Measurements from ENCODE around the gene FBH1. TPM values are rescaled to one million over a fixed set of nuclear protein-coding genes. Genes with fewer than 3 reads are reported as not detected.

Gene FBH1
- total RNA-seq (76.5 TPM), polyA plus RNA-seq (ENCODE audit: insufficient read depth, low read depth, low replicate concordance) (70.7 TPM)
- long read RNA-seq, donor 1, transcript FBH1-201 (21 exons, 3,560 nt) = major isoform, 5 of 11 reads
- long read RNA-seq, donor 1, partial matches to known transcripts = 5 of 11 reads
- long read RNA-seq, donor 1, other reads (novel, unspliced or antisense) = 0 of 11 reads
- long read RNA-seq, donor 2, partial matches to known transcripts = 21 of 24 reads
- long read RNA-seq, donor 2, other reads (novel, unspliced or antisense) = 0 of 24 reads
- long read RNA-seq, donor 3, partial matches to known transcripts = 22 of 27 reads
- long read RNA-seq, donor 3, other reads (novel, unspliced or antisense) = 0 of 27 reads
- long read RNA-seq, donor 4, transcript FBH1-201 (21 exons, 3,560 nt) = major isoform, 8 of 28 reads
- long read RNA-seq, donor 4, partial matches to known transcripts = 19 of 28 reads
- long read RNA-seq, donor 4, other reads (novel, unspliced or antisense) = 0 of 28 reads
- long read RNA-seq, donor 5 = 0 reads
- long read RNA-seq, donor 6 = 0 reads
- long read RNA-seq, donor 7, transcript FBH1-201 (21 exons, 3,560 nt) = major isoform, 30 of 93 reads
- long read RNA-seq, donor 7, partial matches to known transcripts = 26 of 93 reads
- long read RNA-seq, donor 7, other reads (novel, unspliced or antisense) = 36 of 93 reads
- long read RNA-seq, donor 8, partial matches to known transcripts = 0 of 2 reads
- long read RNA-seq, donor 8, other reads (novel, unspliced or antisense) = 0 of 2 reads
- long read RNA-seq, donor 9, partial matches to known transcripts = 5 of 8 reads
- long read RNA-seq, donor 9, other reads (novel, unspliced or antisense) = 0 of 8 reads
- long read RNA-seq, donor 10, partial matches to known transcripts = 7 of 10 reads
- long read RNA-seq, donor 10, other reads (novel, unspliced or antisense) = 0 of 10 reads

DNA sequence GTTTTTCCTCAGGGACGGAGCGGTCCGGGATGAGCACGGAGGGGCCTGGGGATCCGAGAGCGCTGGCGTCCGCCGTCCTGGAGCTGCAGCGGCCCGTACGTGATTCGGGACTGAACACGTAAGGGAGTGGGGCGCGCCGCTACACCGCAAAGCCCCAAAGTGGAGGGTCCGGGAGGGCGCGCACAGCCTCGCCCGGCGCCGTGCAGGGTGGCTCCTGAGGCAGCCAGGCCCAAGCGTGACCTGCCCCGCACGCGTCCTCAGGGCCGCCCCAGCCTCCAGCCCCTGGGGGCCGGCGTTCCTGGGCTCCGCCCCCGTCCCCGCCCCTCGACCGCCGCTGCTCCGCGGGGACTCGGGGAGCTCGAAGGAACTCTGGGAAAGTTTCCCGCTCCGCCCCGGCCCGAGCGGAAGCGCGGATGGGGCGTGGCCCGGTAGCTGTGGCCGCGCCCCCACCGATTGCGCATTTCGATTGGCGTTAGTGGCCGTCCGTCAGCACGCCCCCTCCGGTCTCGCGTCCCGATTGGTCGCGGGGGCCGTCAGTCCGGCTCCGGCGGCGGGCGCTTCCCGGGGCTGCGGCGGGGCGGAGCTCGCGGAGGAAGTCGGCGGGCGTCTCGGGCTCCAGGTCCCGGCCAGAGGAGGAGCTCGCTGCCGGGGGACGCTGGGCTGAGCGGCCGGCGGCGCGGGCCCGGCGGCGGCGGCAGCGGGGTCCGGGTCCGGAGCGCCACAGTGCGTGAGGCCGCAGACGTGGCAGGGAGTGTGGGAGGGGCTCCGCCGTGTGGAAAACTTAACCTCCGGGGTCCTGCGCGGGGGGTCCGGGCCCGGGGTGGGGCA is at the start of gene FBH1, which contains the start of gene ANKRD16:
Gene FBH1, plus strand, starts transcription at position 620 of the 828 bp plus-strand sequence. Its CDS starts 103 bp downstream, at position 723.
Gene ANKRD16, minus strand, starts transcription at position 270 of the 828 bp plus-strand sequence. CDS start 539 bp downstream, outside the sequence.
- intact Hi-C loops (cut with DNase I) = no loop called here
- no peaks in the 10 kb centered on the region for H3K27me3 ChIP-seq (ENCODE audit: control insufficient read depth, insufficient read depth, low read length)
- FAIRE-seq (no peak), DNase-seq (peak; percentile 99 to 100 (median 100))
- peaks cover 2 to 4% (median 2%) of the 10 kb centered on the region in 3 donors for H3K36me3 ChIP-seq (ENCODE audit: control insufficient read depth in 2 of 3, insufficient read depth in 3 of 3, low read length in 3 of 3)
- H3K9me3 ChIP-seq (ENCODE audit: control insufficient read depth in 2 of 3, insufficient read depth in 1 of 3, low read length in 3 of 3) = no peaks in the 10 kb centered on the region
- H3K4me3 ChIP-seq (ENCODE audit: low read length in 3 of 3) = peak within 1 kb of the TSS; percentile 76 to 93 (median 79)
- H3K4me1 ChIP-seq (ENCODE audit: control insufficient read depth in 2 of 3, insufficient read depth in 2 of 3, low read depth in 1 of 3, low read length in 3 of 3) = peaks cover 5 to 16% (median 5%) of the 10 kb centered on the region in 3 donors
- H3K27ac ChIP-seq (ENCODE audit: low read depth in 2 of 2, low read length in 2 of 2) = peak within 1 kb of the TSS; percentile 63 to 67
- peak within 1 kb of the TSS; percentile 59 to 89 (median 69) for H3K9ac ChIP-seq (ENCODE audit: low read length in 3 of 3)
- TF ChIP-seq, protein P1, sequence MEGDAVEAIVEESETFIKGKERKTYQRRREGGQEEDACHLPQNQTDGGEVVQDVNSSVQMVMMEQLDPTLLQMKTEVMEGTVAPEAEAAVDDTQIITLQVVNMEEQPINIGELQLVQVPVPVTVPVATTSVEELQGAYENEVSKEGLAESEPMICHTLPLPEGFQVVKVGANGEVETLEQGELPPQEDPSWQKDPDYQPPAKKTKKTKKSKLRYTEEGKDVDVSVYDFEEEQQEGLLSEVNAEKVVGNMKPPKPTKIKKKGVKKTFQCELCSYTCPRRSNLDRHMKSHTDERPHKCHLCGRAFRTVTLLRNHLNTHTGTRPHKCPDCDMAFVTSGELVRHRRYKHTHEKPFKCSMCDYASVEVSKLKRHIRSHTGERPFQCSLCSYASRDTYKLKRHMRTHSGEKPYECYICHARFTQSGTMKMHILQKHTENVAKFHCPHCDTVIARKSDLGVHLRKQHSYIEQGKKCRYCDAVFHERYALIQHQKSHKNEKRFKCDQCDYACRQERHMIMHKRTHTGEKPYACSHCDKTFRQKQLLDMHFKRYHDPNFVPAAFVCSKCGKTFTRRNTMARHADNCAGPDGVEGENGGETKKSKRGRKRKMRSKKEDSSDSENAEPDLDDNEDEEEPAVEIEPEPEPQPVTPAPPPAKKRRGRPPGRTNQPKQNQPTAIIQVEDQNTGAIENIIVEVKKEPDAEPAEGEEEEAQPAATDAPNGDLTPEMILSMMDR (IDR thresholded peaks at IDR 0.05; ENCODE audit: borderline replicate concordance, extremely low read depth, insufficient read depth) = no peak

DNA sequence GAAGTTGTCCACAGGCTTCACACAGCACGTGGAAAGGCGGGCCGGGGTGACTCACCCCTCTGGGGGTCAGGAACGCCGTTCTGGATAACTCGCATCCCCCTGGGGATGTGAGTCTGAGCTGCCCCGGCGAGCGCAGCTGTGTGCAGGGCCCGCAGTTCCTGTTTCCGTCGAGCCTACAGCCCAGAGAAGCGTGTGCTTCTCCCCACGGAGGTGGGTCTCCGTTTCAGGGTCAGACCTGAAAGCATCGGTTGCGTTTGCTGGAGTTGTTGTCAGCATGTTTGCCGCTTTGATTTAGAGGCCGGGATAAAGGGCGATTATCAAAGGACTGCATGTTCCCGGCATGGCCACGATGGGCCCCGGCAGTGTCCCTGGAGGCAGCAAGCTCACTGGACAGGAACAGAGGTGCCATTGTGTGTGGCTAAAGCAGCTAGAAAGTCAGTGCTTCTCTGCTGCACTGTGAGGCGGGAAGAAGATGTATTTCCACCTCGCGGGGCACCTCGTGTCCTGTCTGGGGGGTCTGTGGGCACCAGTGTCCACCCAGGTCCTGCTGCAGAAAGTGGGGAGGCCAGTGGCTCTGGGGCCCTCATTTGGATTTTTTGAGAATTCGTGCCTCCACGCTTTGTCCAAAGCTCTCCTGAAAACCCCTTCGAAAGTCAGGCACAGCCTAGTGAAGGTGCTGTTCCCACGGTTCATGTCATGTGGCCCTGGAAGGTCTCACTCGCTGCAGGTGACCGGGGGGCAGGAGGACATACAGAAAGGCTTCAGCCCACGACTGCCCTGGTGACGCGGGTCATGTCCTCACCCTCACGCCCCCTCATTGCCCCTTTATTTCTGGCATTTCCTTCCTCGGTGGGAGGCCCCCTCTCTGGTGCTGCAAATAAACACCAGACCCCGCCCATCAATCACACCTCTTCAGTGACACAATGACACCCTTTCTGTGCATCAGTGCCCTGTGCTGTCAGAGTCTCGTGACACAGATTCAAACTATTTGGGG is 49.4 kb upstream of the FBH1 start:
- no peak for FAIRE-seq
- Histone ChIP-seq H3K27me3 (ENCODE audit: control insufficient read depth, insufficient read depth, low read length) (no peaks in the 10 kb centered on the region), H3K27ac (ENCODE audit: low read depth in 2 of 2, low read length in 2 of 2) (no peak overlapping the region), H3K36me3 (ENCODE audit: control insufficient read depth in 2 of 3, insufficient read depth in 3 of 3, low read length in 3 of 3) (no peaks in the 10 kb centered on the region), H3K4me3 (ENCODE audit: low read length in 3 of 3) (peak overlapping the region; percentile 20 to 48 (median 44)), H3K9me3 (ENCODE audit: control insufficient read depth in 2 of 3, insufficient read depth in 1 of 3, low read length in 3 of 3) (no peaks in the 10 kb centered on the region), H3K4me1 (ENCODE audit: control insufficient read depth in 2 of 3, insufficient read depth in 2 of 3, low read depth in 1 of 3, low read length in 3 of 3) (no peaks in the 10 kb centered on the region), H3K9ac (ENCODE audit: low read length in 3 of 3) (no peak overlapping the region)
- DNase-seq = peak; percentile 66 to 83 (median 73)
- intact Hi-C loops (cut with DNase I) = no loop called here
- TF ChIP-seq, protein P1 (IDR thresholded peaks at IDR 0.05; ENCODE audit: borderline replicate concordance, extremely low read depth, insufficient read depth) = no peak
